ENCODE results near the gene LINGO3. TPM values are rescaled to one million over a fixed set of nuclear protein-coding genes. Genes with fewer than 3 reads are reported as not detected.
"Not testable (repeated sequence)": the region's sequence is repeated elsewhere in the genome, so short reads cannot be mapped to it uniquely, and the experiment has no call there.

Gene LINGO3, protein sequence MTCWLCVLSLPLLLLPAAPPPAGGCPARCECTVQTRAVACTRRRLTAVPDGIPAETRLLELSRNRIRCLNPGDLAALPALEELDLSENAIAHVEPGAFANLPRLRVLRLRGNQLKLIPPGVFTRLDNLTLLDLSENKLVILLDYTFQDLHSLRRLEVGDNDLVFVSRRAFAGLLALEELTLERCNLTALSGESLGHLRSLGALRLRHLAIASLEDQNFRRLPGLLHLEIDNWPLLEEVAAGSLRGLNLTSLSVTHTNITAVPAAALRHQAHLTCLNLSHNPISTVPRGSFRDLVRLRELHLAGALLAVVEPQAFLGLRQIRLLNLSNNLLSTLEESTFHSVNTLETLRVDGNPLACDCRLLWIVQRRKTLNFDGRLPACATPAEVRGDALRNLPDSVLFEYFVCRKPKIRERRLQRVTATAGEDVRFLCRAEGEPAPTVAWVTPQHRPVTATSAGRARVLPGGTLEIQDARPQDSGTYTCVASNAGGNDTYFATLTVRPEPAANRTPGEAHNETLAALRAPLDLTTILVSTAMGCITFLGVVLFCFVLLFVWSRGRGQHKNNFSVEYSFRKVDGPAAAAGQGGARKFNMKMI
- under 1 TPM in 1 of 4 donors, not detected in 3; 0.06 TPM for polyA plus RNA-seq (ENCODE audit: insufficient read length in 4 of 4)

DNA sequence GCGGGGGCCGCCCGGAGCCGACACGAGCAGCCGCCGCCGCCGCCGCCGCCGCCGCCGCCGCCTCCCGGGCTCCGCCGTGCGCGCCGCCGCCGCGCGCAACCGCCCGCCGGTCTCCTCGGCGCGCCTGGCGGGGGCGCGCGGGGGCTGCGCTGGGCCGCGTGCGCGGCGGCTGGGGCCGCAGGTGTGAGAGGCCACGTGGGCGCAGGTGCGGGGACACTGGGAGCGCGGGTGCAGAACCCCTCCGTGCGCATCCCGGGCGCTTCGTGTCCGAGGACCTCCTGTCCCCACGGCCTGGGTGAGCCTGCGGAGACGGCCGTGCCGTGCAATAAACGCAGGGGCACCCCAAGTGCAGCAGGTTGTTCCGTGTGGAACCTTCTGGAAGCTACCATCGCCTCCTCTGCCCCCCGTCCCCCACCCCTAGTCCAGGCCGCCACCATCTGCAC lies at the start of gene LINGO3:
Gene LINGO3 (minus strand): TSS at position 41 of the 443 bp plus-strand sequence. CDS start 16,378 bp downstream, outside the sequence.
- no peak for DNase-seq (ENCODE audit: low read depth in 4 of 4, low spot score in 3 of 4)

DNA sequence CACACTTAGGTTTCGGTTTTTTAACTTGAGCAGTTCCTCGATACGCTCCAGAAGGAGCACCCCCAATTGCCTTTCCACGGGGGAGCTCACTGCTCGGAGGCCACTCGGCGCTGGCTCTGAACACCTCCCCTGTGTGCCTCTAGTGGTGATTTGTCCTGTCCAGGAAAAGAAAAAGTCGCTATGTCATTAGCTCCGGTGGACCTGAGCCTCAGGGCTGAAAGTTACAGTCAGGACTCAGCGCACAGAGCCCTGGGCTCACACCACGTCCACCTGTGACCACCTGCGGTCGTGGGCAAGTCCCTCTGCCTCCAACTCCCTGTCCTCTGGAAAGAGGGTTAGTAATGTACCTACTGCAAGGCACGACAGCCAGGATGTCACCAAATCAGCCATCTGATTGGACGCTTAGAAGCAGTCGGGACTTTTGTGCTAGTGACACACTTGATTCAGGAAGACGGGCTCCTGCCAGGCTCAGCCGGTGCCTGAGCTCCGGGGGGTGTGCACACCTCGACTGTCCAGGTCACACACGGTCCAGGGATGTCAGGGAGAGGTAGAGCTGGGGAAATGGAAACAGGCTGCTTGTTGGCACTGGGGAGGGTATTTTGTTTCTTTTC lies 48.2 kb upstream of the LINGO3 start:
- DNase-seq (ENCODE audit: low read depth in 4 of 4, low spot score in 3 of 4): no peak

DNA sequence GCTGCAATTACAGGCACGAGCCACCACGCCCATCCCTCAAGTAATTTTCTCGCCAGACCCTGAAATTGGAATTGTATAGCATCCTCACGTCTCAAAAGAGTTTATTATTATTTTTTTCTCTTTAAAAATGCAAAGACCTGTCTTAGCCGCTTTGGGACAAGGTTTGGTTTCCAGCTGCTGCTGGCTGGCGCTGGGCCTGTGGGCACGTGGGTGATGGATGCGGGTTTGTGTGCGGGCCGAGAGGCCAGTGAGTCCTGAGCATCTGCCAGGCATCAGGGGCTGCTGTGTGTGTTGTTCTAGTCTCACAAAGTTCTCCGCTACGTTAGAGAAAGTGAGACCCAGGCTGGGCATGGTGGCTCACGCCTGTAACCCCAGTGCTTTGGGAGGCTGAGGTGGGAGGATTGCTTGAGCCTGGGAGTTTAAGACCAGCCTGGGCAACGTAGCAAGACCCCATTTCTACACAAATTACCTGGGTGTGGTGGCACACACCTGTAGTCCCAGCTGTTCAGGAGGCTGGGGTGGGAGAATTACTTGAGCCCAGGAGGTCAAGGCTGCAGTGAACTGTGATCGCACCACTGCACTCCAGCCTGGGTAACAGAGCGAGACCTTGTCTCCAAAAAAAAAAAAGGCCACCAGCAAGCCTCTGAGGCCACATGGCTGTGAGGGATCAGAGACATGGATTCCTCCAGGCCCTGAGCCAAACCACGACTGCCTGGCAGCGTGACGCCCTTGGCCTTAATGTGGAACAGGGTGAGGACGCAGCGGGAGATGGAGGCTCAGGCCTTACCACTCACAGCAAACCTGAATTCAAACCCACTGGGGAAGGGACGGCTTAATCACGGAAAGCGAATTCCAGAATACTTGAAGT lies 47.4 kb upstream of the LINGO3 start:
- no peak for DNase-seq (ENCODE audit: low read depth in 4 of 4, low spot score in 3 of 4)

DNA sequence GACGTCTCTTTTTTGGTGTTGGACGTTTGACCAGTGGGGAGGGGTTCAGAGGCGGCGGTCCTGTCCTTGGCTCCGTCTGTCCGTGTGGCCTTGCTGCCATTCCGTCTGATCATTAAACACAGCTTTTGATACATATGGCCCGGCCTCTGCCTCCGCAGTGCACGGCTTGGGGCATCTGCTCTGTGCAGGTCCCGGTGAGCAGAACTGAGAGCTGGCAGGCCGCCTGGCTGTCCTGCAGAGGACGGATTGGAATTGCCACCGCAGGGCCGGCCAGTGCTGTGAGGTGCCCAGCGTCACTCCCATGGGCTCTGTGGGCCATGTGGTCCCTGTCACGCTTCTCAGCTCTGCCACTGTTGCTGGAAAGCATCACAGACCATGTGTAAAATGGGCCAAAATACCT lies 46.7 kb upstream of the LINGO3 start:
- no peak for DNase-seq (ENCODE audit: low read depth in 4 of 4, low spot score in 3 of 4)

DNA sequence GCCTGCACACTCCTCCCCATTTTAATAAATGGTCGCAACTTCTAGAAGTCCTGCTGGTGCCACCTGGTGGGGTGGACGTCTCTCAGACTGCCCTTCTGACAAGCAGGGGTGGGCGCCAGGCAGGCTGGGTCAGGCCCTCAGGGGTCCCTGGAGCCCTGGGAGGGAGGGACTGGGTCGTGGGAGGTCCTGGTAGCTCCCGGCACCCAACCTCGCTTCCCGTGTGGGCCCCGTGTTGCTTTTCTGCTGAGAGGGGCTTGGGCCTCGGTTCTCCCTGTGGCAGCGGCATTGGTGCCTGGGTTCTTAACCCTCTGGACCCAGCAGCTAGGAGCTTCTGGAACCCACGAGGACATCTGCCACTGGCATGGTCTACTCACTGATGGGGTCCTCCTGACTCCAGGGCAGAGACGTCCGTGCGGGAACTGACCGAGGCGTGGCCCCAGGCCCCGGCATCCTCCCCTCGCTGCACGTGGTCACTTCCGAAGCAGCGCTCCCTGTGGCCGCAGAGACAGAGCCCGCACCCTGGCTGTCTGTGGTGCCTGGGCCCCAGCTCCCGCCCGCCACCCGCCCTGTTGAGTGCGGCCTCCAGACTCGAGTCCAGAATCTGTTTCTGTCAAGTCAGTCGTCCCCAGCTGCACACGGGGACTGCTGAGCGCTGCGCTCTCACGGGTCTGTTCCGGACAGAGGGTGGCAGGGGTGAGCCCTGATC lies 46.1 kb upstream of the LINGO3 start:
- no peak for DNase-seq (ENCODE audit: low read depth in 4 of 4, low spot score in 3 of 4)

DNA sequence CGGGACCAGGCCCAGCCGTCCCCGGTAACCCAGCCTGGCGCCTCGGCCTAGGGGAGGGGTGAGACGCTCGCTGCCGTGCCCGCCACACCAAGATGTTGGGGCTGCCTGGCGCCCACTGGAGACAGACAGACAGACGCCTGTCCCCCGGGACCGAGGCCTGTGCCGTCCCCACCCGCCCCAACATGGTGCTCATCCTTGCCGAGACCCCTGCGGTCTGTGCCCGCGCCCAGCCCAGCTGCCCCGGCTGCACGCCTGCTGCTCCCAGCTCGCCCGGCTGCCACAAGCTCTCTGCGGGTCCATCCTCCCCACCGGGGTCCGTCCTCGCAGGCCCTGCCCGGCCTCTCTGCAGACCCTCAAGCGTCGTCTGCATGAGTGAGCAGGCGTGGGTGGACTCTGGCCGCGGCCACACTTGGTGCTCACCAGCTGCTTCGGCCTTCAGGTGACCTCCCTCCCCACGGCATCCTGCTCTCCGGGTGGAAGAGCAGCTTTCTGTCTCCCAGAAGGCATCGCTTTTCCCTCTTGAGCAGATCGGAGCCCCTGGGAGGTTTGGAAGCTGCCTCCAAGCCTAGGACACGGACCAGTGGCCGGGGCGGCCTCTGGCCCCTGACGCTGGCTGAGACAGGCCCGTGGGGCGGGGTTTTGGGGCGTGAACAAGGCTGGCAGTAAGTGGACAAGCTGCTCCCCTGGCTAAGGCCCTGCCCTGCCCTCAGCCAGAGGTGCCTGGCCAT lies 45.4 kb upstream of the LINGO3 start:
- DNase-seq (ENCODE audit: low read depth in 4 of 4, low spot score in 3 of 4): no peak

DNA sequence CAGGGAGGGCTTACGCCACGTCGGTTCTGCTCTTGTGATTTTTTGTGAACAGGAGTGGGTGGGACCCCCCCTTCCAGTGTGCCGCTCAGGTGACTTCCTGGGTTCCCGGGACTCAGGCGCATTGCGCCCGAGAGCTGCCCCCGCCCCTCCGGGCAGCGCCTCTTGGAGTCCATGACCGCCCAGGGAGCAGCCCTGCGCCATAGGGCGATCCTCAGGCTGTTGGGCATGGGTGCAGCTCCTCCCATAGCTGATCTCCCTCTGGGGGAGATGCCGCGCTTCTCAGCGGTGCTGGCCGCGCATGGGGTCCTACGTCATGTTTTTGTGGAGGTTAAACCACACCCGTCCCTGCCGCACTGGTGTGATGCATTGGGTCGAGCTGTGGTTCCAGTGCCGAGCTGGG lies 44.2 kb upstream of the LINGO3 start:
- no peak for DNase-seq (ENCODE audit: low read depth in 4 of 4, low spot score in 3 of 4)

DNA sequence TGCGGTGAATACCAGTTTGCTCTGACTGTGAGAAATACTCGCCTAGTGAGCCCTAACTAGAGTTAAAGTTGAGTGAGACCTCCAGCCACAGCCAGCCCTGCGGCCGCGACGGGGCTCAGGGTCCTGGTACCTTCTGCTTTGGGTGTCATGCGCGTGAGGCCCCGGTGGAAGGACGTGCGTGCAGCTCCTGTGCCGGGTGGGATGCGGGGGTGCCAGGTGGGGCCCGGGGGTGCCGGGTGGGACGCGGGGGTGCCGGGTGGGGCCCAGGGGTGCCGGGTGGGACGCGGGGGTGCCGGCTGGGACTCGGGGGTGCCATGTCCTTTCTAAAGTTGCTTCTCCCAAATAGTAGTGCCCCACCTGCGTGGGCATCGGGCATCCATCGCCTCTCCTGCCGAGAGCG lies 43.6 kb upstream of the LINGO3 start:
- DNase-seq (ENCODE audit: low read depth in 4 of 4, low spot score in 3 of 4): no peak

DNA sequence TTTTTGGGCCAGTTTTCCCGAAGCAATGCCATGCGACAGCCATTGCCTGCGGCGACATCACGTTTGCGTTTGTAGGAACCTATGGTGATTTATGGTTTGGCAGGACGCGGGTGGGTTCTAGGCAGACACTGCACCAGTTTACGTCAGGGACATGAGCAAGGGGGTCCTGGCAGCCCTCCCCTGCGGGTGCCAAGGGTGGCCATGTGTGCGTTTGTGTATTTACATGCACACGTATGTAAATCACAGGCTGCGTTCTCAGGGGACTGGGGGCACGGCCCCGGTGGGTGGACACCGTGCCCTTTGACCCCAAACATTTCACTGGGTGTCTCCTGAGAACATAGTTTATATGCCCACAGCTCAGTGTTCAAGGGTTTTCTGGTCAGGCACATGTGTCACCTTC lies 42.7 kb upstream of the LINGO3 start:
- DNase-seq (ENCODE audit: low read depth in 4 of 4, low spot score in 3 of 4): no peak

DNA sequence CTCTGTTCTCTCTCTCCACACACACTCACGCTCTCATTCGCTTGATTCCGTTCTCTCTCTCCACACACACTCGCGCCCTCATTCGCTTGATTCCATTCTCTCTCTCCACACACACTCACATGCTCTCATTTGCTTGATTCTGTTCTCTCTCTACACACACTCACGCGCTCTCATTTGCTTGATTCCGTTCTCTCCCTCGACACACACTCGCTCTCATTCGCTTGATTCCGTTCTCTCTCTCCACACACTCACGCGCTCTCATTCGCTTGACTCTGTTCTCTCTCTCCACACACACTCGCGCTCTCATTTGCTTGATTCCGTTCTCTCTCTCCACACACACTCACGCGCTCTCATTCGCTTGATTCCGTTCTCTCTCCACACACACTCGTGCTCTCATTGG lies 41.9 kb upstream of the LINGO3 start:
- DNase-seq (ENCODE audit: low read depth in 4 of 4, low spot score in 3 of 4): not testable (repeated sequence)

DNA sequence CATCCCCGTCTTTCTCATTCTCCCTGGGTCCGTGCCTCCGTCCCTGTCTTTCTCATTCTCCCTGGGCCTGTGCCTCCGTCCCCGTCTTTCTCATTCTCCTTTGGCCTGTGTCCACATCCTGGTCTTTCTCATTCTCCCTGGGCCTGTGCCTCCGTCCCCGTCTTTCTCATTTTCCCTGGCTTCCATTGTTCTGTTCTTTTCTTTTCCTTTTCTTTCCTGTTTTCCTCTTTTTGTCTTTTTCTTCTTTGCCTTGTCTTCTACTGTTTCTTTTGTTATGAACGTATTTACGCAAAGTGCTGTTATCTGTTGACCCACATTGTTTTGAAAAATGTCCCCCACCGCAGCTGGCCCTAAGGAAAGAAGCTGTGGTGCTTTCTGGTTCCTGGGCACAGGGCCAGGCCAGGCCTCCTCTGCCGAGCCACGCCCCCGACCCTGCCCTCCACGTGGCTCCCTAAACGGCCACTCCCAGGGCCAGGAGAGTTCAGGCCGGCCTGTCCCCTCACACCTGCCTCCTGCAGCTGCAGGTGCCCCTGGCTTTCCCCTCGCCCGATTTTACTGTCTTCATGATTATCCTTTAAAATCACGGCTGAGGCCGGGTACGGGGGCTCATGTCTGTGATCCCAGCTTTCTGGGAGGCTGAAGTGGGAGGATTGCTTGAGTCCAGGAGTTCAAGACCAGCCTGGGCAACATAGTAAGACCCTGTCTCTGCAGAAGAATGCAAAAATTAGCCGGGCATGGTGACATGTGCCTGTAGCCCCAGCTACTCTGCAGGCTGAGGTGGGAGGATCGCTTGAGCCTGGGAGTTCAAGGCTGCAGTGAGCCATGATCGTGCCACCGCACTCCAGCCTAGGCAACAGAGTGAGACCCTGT lies 38.1 kb upstream of the LINGO3 start:
- no peak for DNase-seq (ENCODE audit: low read depth in 4 of 4, low spot score in 3 of 4)

DNA sequence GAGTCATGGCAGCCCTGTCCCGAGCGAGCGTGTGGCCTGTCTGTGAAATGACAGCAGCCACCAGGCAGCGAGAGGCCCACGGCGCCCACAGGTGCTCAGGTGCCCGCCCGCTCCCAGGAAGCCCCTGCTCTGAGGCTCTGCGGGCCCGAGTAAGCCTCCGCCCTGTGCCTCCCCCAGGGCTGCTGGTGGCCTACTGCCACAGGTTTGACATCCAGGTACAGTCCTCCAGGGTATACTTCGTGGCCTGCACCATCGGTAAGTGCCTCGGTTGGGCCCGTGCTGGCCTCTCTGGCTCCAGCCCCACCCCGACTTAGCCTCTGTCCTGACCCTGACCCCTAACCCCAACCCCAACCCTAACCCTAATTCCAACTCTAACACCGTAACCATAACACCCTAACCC lies 37.1 kb upstream of the LINGO3 start:
- no peak for DNase-seq (ENCODE audit: low read depth in 4 of 4, low spot score in 3 of 4)

DNA sequence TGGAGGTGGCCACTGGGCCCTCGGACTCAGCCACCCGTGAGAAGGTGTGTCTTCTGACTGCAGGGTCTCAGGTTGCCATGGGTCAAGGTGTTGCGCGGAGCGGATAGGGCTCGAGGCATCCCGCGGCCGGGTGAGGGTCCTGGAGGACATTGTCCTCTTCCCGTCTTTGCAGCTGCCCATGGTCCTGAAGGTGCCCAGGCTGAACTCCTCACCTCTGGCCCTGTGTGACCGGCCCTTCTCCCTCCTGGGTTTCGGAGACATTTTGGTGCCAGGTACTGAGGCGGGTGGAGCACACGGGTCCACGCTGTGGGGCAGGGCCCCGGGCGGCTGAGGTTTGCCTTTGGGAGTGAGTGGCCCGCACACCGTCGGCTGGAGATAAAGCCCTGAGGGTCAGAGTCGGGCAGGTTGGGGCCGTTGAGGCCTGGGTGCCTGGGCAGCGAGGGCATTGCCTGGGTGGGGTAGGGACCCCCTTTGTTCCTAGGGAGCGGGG lies 36.5 kb upstream of the LINGO3 start:
- DNase-seq (ENCODE audit: low read depth in 4 of 4, low spot score in 3 of 4): no peak

DNA sequence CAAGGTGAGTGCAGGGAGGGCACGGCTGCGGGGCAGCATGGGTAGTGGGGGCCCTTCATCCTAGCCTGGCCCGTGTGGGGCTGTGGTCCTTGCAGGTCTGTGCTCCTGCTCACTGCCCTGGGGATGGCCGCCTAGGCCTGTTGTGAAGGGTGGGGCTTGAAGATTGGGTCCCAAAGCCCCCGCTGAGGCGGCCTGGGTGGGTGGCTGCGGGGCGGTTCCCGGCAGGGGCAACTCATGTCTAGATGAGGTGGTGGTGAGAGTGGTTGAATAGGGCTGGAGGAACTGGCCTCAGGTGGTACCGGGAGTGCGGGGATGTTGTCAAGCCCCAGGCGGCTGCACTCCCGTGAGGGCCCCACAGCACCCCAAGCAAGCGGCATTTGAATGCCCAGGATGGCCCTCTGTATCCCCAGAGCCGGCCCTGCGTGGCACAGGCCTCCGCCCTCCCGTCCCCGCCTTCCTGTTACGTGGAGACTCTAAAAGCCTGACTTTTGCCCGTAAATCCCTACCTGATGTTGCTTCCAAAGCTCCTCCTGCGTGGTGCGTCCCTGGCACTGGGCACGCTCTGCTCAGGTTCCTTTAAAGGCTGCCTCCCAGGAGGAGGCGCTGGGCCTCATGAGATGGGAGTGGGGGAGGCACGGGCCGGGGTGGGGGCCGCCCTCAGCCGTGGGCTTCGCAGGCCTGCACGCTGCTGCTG lies 35.5 kb upstream of the LINGO3 start:
- no peak for DNase-seq (ENCODE audit: low read depth in 4 of 4, low spot score in 3 of 4)

DNA sequence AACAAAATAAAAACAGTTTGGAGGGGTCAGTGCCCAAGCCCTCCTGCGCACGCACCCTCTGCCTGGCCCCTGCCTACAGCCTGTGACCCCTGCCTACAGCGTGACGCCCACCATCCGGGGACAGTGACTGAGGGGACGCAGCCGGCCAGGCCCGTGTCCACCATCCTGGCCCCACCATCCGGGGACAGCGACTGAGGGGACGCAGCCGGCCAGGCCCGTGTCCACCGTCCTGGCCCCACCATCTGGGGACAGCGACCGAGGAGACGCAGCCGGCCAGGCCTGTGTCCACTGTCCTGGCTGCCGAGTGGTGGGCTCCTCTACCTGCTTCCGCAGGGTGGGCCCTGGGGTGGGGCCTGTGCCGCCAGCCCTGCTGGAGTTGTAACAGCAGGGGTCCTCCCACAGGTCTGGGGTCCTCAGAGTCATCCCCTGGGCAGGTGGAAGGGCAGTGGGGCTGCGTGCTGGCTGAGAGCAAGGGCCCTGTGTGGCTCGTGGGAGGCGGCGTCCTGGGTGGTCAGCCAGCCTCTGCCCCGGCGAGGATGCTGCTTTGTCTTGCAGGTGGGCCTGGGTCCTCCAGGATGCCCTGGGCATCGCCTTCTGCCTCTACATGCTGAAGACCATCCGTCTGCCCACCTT lies 34.8 kb upstream of the LINGO3 start:
- DNase-seq (ENCODE audit: low read depth in 4 of 4, low spot score in 3 of 4): no peak

DNA sequence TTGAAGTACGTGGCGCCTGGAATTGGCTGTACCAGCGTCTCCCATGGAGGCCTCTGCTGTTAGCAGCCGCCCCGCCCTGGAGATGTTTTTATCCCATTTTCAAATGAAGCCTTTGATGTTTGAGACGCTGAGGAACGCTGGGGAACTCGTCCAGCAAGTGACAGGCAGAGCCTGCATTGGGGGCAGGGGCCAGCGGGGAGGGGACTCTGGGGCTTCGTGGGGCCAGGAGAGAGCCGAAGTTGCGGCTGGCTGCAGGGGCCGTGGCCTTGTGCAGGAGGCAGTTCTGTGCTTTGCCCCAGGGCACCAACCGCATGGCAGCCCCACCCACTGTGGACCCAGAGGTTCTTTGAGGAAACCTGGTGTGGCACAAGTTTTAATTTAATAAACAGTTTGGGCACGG lies 34.0 kb upstream of the LINGO3 start:
- no peak for DNase-seq (ENCODE audit: low read depth in 4 of 4, low spot score in 3 of 4)

DNA sequence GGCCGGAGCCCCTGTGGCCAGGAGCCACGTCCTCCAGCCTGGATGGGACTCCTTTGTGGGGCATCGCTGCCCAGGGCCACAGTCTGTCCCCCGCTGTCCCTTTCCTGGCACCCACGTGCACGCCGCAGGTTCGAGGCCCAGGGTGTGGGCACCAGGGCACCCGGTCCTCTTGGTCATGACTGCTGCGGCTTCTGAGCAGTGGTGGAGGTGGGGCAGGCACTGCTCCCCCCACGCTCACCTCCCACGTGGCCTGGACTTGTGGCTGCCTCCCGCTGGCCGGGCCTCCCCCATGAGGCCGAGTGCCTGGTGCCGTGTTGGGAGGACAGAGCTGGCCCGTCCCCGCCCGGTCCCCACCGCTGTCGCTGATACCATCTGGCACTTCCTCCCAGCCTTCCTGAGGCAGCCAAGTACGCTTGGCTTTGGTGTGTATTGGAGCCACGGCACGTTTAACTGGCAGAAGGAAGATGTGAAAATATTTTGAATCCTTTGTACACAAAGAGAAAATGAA lies 33.3 kb upstream of the LINGO3 start:
- DNase-seq (ENCODE audit: low read depth in 4 of 4, low spot score in 3 of 4): no peak
